ENCODE results near the gene HCRTR1.

Gene HCRTR1

GRCh38 chr1:31653717-31654473, 36.4 kb downstream of the HCRTR1 start:
- no peak overlapping the region for H3K4ac ChIP-seq (ENCODE audit: low read length)
- H2AFZ ChIP-seq (ENCODE audit: low read length) = no peak overlapping the region
- H2BK15ac ChIP-seq (ENCODE audit: low read length) = no peak overlapping the region
- no peak for DNase-seq (ENCODE audit: low spot score)
- H4K91ac ChIP-seq (ENCODE audit: low read depth, low read length, poor library complexity) = no peak overlapping the region
- no peak overlapping the region for H2BK12ac ChIP-seq (ENCODE audit: low read length)
- no CpG with 5 or more reads among the region's 12 CpGs for WGBS, 2 donors (ENCODE audit: extremely low coverage in 2 of 2, insufficient read length in 2 of 2, insufficient replicate concordance in 1 of 2)
- no peaks in the 10 kb centered on the region for H3K36me3 ChIP-seq (replicated peaks in 1 of 2; ENCODE audit: control insufficient read depth in 2 of 2, insufficient read depth in 2 of 2, low read length in 2 of 2)
- no peak overlapping the region for H3K23ac ChIP-seq (ENCODE audit: low read depth, low read length, poor library complexity)
- no peak overlapping the region for H4K8ac ChIP-seq (ENCODE audit: low read depth, low read length)
- H3K9ac ChIP-seq (ENCODE audit: low read depth, low read length, poor library complexity) = peak overlapping the region; percentile 6
- no peak overlapping the region for H3K4me2 ChIP-seq (ENCODE audit: insufficient read depth, low read length, poor library complexity, severe bottlenecking)
- H2BK5ac ChIP-seq (ENCODE audit: low read length) = no peak overlapping the region
- no peak overlapping the region for H2BK120ac ChIP-seq (ENCODE audit: low read depth, low read length)
- no peak overlapping the region for H2AK5ac ChIP-seq (ENCODE audit: low read depth, low read length)
- peaks cover 0 to 55% (median 0%) of the 10 kb centered on the region in 3 experiments for H3K27me3 ChIP-seq (ENCODE audit: control insufficient read depth in 3 of 3, insufficient read depth in 3 of 3, low read depth in 1 of 3, low read length in 3 of 3)
- H3K9me3 ChIP-seq (replicated peaks in 1 of 2; ENCODE audit: control insufficient read depth in 2 of 2, insufficient read depth in 1 of 2, low read depth in 1 of 2, low read length in 2 of 2) = no peaks in the 10 kb centered on the region
- no peak overlapping the region for H3K18ac ChIP-seq (ENCODE audit: low read length)
- H3K79me1 ChIP-seq (ENCODE audit: low read depth, low read length) = no peaks in the 10 kb centered on the region
- H3K4me1 ChIP-seq (ENCODE audit: control insufficient read depth in 2 of 2, insufficient read depth in 1 of 2, low read depth in 1 of 2, low read length in 2 of 2) = peaks cover 3 to 7% of the 10 kb centered on the region in 2 donors
- no peak overlapping the region for H3K14ac ChIP-seq (ENCODE audit: low read length)
- no peak overlapping the region for H3K4me3 ChIP-seq (ENCODE audit: low read length in 2 of 2)
- no peak overlapping the region for H3K27ac ChIP-seq (replicated peaks; ENCODE audit: low read length)

- no peaks in the 10 kb centered on the region for H3K9me3 ChIP-seq (replicated peaks in 1 of 2; ENCODE audit: control insufficient read depth in 2 of 2, insufficient read depth in 1 of 2, low read depth in 1 of 2, low read length in 2 of 2)
- H2BK5ac ChIP-seq (ENCODE audit: low read length) = no peak overlapping the region
- no peak overlapping the region for H2BK15ac ChIP-seq (ENCODE audit: low read length)
- H3K23ac ChIP-seq (ENCODE audit: low read depth, low read length, poor library complexity) = no peak overlapping the region
- no peak overlapping the region for H3K4me3 ChIP-seq (ENCODE audit: low read length in 2 of 2)
- no peak overlapping the region for H3K4me2 ChIP-seq (ENCODE audit: insufficient read depth, low read length, poor library complexity, severe bottlenecking)
- no peak overlapping the region for H4K8ac ChIP-seq (ENCODE audit: low read depth, low read length)
- H3K27ac ChIP-seq (replicated peaks; ENCODE audit: low read length) = no peak overlapping the region
- H2AFZ ChIP-seq (ENCODE audit: low read length) = no peak overlapping the region
- no peak overlapping the region for H3K18ac ChIP-seq (ENCODE audit: low read length)
- H4K91ac ChIP-seq (ENCODE audit: low read depth, low read length, poor library complexity) = no peak overlapping the region
- WGBS, 2 donors (ENCODE audit: extremely low coverage in 2 of 2, insufficient read length in 2 of 2, insufficient replicate concordance in 1 of 2) = no CpG with 5 or more reads among the region's 5 CpGs
- peaks cover 0 to 56% (median 0%) of the 10 kb centered on the region in 3 experiments for H3K27me3 ChIP-seq (ENCODE audit: control insufficient read depth in 3 of 3, insufficient read depth in 3 of 3, low read depth in 1 of 3, low read length in 3 of 3)
- no peak overlapping the region for H2BK12ac ChIP-seq (ENCODE audit: low read length)
- no peak overlapping the region for H3K14ac ChIP-seq (ENCODE audit: low read length)
- H3K79me1 ChIP-seq (ENCODE audit: low read depth, low read length) = no peaks in the 10 kb centered on the region
- no peak overlapping the region for H2AK5ac ChIP-seq (ENCODE audit: low read depth, low read length)
- H3K4ac ChIP-seq (ENCODE audit: low read length) = no peak overlapping the region
- H3K9ac ChIP-seq (ENCODE audit: low read depth, low read length, poor library complexity) = no peak overlapping the region
- H3K4me1 ChIP-seq (ENCODE audit: control insufficient read depth in 2 of 2, insufficient read depth in 1 of 2, low read depth in 1 of 2, low read length in 2 of 2) = peaks cover 3 to 7% of the 10 kb centered on the region in 2 donors
- no peaks in the 10 kb centered on the region for H3K36me3 ChIP-seq (replicated peaks in 1 of 2; ENCODE audit: control insufficient read depth in 2 of 2, insufficient read depth in 2 of 2, low read length in 2 of 2)
- DNase-seq (ENCODE audit: low spot score) = no peak
- no peak overlapping the region for H2BK120ac ChIP-seq (ENCODE audit: low read depth, low read length)
These were observed 36.9 kb downstream of the HCRTR1 start for GRCh38 chr1:31654474-31654776.

- Histone ChIP-seq H3K23ac (ENCODE audit: low read depth, low read length, poor library complexity) (no peak overlapping the region), H4K8ac (ENCODE audit: low read depth, low read length) (no peak overlapping the region), H2BK120ac (ENCODE audit: low read depth, low read length) (no peak overlapping the region), H3K79me1 (ENCODE audit: low read depth, low read length) (no peaks in the 10 kb centered on the region), H3K36me3 (replicated peaks in 1 of 2; ENCODE audit: control insufficient read depth in 2 of 2, insufficient read depth in 2 of 2, low read length in 2 of 2) (no peaks in the 10 kb centered on the region), H3K27ac (replicated peaks; ENCODE audit: low read length) (no peak overlapping the region), H4K91ac (ENCODE audit: low read depth, low read length, poor library complexity) (no peak overlapping the region), H3K9ac (ENCODE audit: low read depth, low read length, poor library complexity) (no peak overlapping the region), H3K14ac (ENCODE audit: low read length) (peak overlapping the region; percentile 17), H2AK5ac (ENCODE audit: low read depth, low read length) (no peak overlapping the region), H2AFZ (ENCODE audit: low read length) (no peak overlapping the region), H3K9me3 (replicated peaks in 1 of 2; ENCODE audit: control insufficient read depth in 2 of 2, insufficient read depth in 1 of 2, low read depth in 1 of 2, low read length in 2 of 2) (no peaks in the 10 kb centered on the region), H3K4me3 (ENCODE audit: low read length in 2 of 2) (no peak overlapping the region), H2BK15ac (ENCODE audit: low read length) (no peak overlapping the region), H2BK5ac (ENCODE audit: low read length) (no peak overlapping the region), H3K4me2 (ENCODE audit: insufficient read depth, low read length, poor library complexity, severe bottlenecking) (no peak overlapping the region), H3K27me3 (ENCODE audit: control insufficient read depth in 3 of 3, insufficient read depth in 3 of 3, low read depth in 1 of 3, low read length in 3 of 3) (peaks cover 0 to 56% (median 0%) of the 10 kb centered on the region in 3 experiments), H3K4me1 (ENCODE audit: control insufficient read depth in 2 of 2, insufficient read depth in 1 of 2, low read depth in 1 of 2, low read length in 2 of 2) (peaks cover 3 to 7% of the 10 kb centered on the region in 2 donors), H3K18ac (ENCODE audit: low read length) (no peak overlapping the region), H3K4ac (ENCODE audit: low read length) (no peak overlapping the region), H2BK12ac (ENCODE audit: low read length) (no peak overlapping the region)
- no CpG with 5 or more reads among the region's 6 CpGs for WGBS, 2 donors (ENCODE audit: extremely low coverage in 2 of 2, insufficient read length in 2 of 2, insufficient replicate concordance in 1 of 2)
- DNase-seq (ENCODE audit: low spot score) = no peak
These were observed 37.6 kb downstream of the HCRTR1 start for GRCh38 chr1:31655104-31655503.

DNA sequence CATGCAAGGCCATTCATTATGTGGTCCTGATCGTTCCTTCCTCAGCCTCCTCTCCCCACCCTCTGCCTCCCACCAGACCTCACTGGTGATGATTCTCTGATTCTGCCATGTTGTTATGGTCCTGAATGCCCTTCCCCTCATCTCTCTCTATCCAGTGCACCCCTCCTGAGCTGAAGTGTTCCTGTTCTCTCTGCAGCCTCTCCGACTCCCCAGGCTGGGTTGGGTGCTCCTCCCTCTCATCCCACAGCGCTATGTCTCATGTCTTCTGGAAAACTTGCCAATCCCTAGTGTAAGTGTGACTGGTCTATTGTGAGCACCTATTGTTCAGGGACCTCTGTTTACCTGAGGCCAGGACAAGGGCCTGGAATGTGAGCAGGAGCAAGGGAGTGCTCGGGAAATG, 38.3 kb downstream of the HCRTR1 start:
- H3K36me3 ChIP-seq (replicated peaks in 1 of 2; ENCODE audit: control insufficient read depth in 2 of 2, insufficient read depth in 2 of 2, low read length in 2 of 2) = no peaks in the 10 kb centered on the region
- no peak overlapping the region for H3K18ac ChIP-seq (ENCODE audit: low read length)
- no peak overlapping the region for H3K14ac ChIP-seq (ENCODE audit: low read length)
- H3K9ac ChIP-seq (ENCODE audit: low read depth, low read length, poor library complexity) = no peak overlapping the region
- no peaks in the 10 kb centered on the region for H3K9me3 ChIP-seq (replicated peaks in 1 of 2; ENCODE audit: control insufficient read depth in 2 of 2, insufficient read depth in 1 of 2, low read depth in 1 of 2, low read length in 2 of 2)
- H4K91ac ChIP-seq (ENCODE audit: low read depth, low read length, poor library complexity) = no peak overlapping the region
- DNase-seq (ENCODE audit: low spot score) = no peak
- H2BK12ac ChIP-seq (ENCODE audit: low read length) = no peak overlapping the region
- H2AFZ ChIP-seq (ENCODE audit: low read length) = no peak overlapping the region
- H3K4ac ChIP-seq (ENCODE audit: low read length) = no peak overlapping the region
- H3K23ac ChIP-seq (ENCODE audit: low read depth, low read length, poor library complexity) = no peak overlapping the region
- H3K4me3 ChIP-seq (ENCODE audit: low read length in 2 of 2) = no peak overlapping the region
- no peak overlapping the region for H3K4me2 ChIP-seq (ENCODE audit: insufficient read depth, low read length, poor library complexity, severe bottlenecking)
- H4K8ac ChIP-seq (ENCODE audit: low read depth, low read length) = no peak overlapping the region
- H3K4me1 ChIP-seq (ENCODE audit: control insufficient read depth in 2 of 2, insufficient read depth in 1 of 2, low read depth in 1 of 2, low read length in 2 of 2) = peaks cover 3 to 7% of the 10 kb centered on the region in 2 donors
- no peak overlapping the region for H2BK5ac ChIP-seq (ENCODE audit: low read length)
- H3K27ac ChIP-seq (replicated peaks; ENCODE audit: low read length) = no peak overlapping the region
- no peak overlapping the region for H2BK15ac ChIP-seq (ENCODE audit: low read length)
- H2AK5ac ChIP-seq (ENCODE audit: low read depth, low read length) = no peak overlapping the region
- no peak overlapping the region for H2BK120ac ChIP-seq (ENCODE audit: low read depth, low read length)
- no peaks in the 10 kb centered on the region for H3K79me1 ChIP-seq (ENCODE audit: low read depth, low read length)
- no CpG with 5 or more reads among the region's 4 CpGs for WGBS, 2 donors (ENCODE audit: extremely low coverage in 2 of 2, insufficient read length in 2 of 2, insufficient replicate concordance in 1 of 2)
- peaks cover 0 to 52% (median 0%) of the 10 kb centered on the region in 3 experiments for H3K27me3 ChIP-seq (ENCODE audit: control insufficient read depth in 3 of 3, insufficient read depth in 3 of 3, low read depth in 1 of 3, low read length in 3 of 3)

Data from neuronal stem cell (in vitro differentiated cells).